ENCODE results near the gene PER3. TPM values are rescaled to one million over a fixed set of nuclear protein-coding genes. Genes with fewer than 3 reads are reported as not detected.

PER3 gene
- 10 to 100 TPM; 21.6 to 49.8 (median 35.8) TPM for total RNA-seq

DNA sequence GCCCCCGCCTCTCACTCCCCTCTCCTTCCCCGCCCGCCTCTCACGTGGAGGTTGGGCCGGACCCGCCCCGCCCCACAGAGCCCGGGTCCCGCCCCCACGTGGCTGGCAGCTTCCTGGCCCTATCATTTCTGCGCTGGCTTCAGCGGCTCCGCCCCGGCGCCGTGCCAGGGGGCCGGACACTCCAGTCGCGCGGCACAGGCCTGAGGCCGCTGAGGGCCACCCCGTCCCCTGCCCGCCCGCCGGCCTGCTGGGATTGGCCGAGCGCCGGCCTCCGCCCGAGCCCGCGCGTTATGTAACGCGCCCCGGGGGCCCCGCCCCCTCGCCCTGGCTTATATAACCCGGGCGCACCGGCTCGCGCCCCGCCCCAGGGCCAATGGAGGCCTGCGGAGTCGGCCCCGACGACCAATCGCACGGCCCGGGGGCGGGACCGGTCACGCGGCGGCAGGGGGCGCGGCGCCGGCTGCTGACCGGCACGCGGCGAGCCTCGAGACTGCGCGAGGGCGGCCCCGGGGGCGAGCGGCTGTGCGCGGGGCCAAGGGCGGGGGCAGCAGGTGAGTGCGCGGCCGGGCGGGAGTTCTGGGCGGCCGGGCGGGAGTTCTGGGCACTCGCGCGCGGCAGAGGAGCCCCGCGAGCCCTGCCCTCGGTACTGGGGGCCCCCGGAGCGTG, at the start of gene PER3:
Gene PER3 (plus strand): TSS at position 466 of the 666 bp plus-strand sequence. CDS start 587 bp downstream, outside the sequence.
- 0 to 1% methylated on average over 22 to 47 of the region's 90 CpGs for WGBS, 2 donors
- no peaks in the 10 kb centered on the region for H3K9me3 ChIP-seq
- peaks cover 0 to 48% (median 0%) of the 10 kb centered on the region in 3 donors for H3K36me3 ChIP-seq
- peaks cover 0 to 59% (median 6%) of the 10 kb centered on the region in 4 donors for H3K4me1 ChIP-seq
- H3K27ac ChIP-seq, result peak within 1 kb of the TSS; percentile 90 to 99 (median 95)
- peak within 1 kb of the TSS; percentile 53 to 81 (median 62) for H3K4me3 ChIP-seq
- peak; percentile 93 to 96 for DNase-seq (ENCODE audit: low spot score in 2 of 2)
- no peaks in the 10 kb centered on the region for H3K27me3 ChIP-seq
- TF ChIP-seq, protein P1, sequence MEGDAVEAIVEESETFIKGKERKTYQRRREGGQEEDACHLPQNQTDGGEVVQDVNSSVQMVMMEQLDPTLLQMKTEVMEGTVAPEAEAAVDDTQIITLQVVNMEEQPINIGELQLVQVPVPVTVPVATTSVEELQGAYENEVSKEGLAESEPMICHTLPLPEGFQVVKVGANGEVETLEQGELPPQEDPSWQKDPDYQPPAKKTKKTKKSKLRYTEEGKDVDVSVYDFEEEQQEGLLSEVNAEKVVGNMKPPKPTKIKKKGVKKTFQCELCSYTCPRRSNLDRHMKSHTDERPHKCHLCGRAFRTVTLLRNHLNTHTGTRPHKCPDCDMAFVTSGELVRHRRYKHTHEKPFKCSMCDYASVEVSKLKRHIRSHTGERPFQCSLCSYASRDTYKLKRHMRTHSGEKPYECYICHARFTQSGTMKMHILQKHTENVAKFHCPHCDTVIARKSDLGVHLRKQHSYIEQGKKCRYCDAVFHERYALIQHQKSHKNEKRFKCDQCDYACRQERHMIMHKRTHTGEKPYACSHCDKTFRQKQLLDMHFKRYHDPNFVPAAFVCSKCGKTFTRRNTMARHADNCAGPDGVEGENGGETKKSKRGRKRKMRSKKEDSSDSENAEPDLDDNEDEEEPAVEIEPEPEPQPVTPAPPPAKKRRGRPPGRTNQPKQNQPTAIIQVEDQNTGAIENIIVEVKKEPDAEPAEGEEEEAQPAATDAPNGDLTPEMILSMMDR (IDR thresholded peaks at IDR 0.05), result peak in 2 of 5 experiments; percentile 19 to 50
- peak in 1 of 2 donors; percentile 75 for TF ChIP-seq EP300 (IDR thresholded peaks at IDR 0.05)
- peak; percentile 26 to 82 for TF ChIP-seq POLR2A (IDR thresholded peaks at IDR 0.05)

DNA sequence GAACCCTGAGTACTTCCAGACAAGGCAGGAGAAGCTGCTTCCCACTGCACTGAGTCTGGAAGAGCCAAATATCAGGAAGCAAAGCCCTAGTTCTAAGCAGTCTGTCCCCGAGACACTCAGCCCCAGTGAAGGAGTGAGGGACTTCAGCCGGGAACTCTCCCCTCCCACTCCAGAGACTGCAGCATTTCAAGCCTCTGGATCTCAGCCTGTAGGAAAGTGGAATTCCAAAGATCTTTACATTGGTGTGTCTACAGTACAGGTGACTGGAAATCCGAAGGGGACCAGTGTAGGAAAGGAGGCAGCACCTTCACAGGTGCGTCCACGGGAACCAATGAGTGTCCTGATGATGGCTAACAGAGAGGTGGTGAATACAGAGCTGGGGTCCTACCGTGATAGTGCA, 46.0 kb upstream of the PER3 start:
- Histone ChIP-seq H3K9me3 (no peaks in the 10 kb centered on the region), H3K36me3 (peaks cover 0 to 36% (median 0%) of the 10 kb centered on the region in 3 donors), H3K4me3 (no peak overlapping the region), H3K27ac (no peak overlapping the region), H3K27me3 (no peaks in the 10 kb centered on the region), H3K4me1 (no peaks in the 10 kb centered on the region)
- WGBS, 2 donors, result 92% methylated on average over 6 of the region's 6 CpGs
- TF ChIP-seq, protein P1 (IDR thresholded peaks at IDR 0.05), result no peak
- TF ChIP-seq EP300 (IDR thresholded peaks at IDR 0.05) (no peak), POLR2A (IDR thresholded peaks at IDR 0.05) (no peak)
- DNase-seq (ENCODE audit: low spot score in 2 of 2), result no peak

DNA sequence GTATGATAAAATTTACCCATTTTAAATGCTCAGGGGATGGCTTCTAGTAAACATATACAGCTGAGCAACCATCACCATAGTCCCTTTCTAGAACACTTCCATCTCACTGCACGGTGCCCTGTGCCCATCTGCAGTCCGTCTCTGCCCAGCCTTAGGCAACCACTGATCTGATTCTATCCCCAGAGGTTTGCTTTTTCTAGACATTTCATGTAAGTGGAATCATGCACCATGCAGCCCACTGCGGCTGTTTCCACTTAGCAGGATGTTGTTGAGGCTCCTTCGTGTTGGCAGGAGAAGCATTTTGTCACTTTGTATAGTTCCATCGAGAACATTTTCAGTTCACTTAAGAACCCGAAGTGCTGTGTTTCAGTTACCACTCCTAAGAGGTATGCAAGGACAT, 40.7 kb upstream of the PER3 start:
- no peaks in the 10 kb centered on the region for H3K4me1 ChIP-seq
- no peaks in the 10 kb centered on the region for H3K9me3 ChIP-seq
- H3K27me3 ChIP-seq, result no peaks in the 10 kb centered on the region
- no peak overlapping the region for H3K4me3 ChIP-seq
- H3K27ac ChIP-seq, result no peak overlapping the region
- H3K36me3 ChIP-seq, result peaks cover 0 to 27% (median 0%) of the 10 kb centered on the region in 3 donors
- 72 to 88% methylated on average over 6 of the region's 6 CpGs for WGBS, 2 donors
- no peak for DNase-seq (ENCODE audit: low spot score in 2 of 2)
- no peak for TF ChIP-seq EP300 (IDR thresholded peaks at IDR 0.05)
- TF ChIP-seq, protein P1 (IDR thresholded peaks at IDR 0.05), result no peak
- no peak for TF ChIP-seq POLR2A (IDR thresholded peaks at IDR 0.05)

DNA sequence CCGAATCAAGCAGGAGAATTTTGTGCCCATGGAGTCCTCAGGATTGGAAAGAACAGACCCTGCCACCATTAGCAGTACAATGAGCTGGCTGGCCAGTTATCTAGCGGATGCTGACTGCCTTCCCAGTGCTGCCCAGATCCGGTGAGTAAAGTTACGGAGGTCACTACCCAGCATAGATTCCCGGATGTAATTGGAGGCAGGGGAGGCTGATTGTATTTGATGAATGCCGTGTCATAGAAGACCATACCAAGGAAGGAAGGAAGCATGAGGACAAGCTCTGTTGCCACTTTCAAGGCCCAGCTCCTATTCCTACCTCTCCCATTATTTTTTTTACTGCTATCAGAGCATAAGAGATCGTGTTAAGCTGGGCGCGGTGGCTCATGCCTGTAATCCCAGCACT, 39.2 kb upstream of the PER3 start:
- Histone ChIP-seq H3K9me3 (no peaks in the 10 kb centered on the region), H3K4me3 (no peak overlapping the region), H3K27me3 (no peaks in the 10 kb centered on the region), H3K27ac (no peak overlapping the region), H3K36me3 (peaks cover 0 to 17% (median 0%) of the 10 kb centered on the region in 3 donors), H3K4me1 (no peaks in the 10 kb centered on the region)
- DNase-seq (ENCODE audit: low spot score in 2 of 2), result no peak
- WGBS, 2 donors, result 95% methylated on average over 9 of the region's 9 CpGs
- TF ChIP-seq POLR2A (IDR thresholded peaks at IDR 0.05) (no peak), EP300 (IDR thresholded peaks at IDR 0.05) (no peak)
- TF ChIP-seq, protein P1 (IDR thresholded peaks at IDR 0.05), result no peak

DNA sequence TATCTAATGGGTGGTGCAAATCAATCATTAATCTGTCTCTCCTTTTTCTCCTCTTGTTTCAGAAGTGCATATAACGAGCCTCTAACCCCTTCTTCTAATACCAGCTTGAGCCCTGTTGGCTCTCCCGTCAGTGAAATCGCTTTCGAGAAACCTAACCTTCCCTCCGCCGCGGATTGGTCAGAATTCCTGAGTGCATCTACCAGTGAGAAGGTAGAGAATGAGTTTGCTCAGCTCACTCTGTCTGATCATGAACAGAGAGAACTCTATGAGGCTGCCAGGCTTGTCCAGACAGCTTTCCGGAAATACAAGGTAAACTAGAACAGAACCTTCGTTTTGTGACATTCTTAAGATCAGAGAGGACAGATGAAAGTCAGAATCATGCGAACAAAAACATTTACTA, 38.3 kb upstream of the PER3 start:
- TF ChIP-seq EP300 (IDR thresholded peaks at IDR 0.05) (no peak), POLR2A (IDR thresholded peaks at IDR 0.05) (no peak)
- TF ChIP-seq, protein P1 (IDR thresholded peaks at IDR 0.05), result no peak
- Histone ChIP-seq H3K4me3 (no peak overlapping the region), H3K27ac (no peak overlapping the region), H3K36me3 (peaks cover 0 to 23% (median 0%) of the 10 kb centered on the region in 3 donors), H3K4me1 (no peaks in the 10 kb centered on the region), H3K27me3 (no peaks in the 10 kb centered on the region), H3K9me3 (no peaks in the 10 kb centered on the region)
- DNase-seq (ENCODE audit: low spot score in 2 of 2), result no peak
- 92 to 94% methylated on average over 10 of the region's 10 CpGs for WGBS, 2 donors
